Activated effector memory CD4-positive, alpha-beta T cell treated with anti-CD3 and anti-CD28 coated beads, Interleukin-2, amount 50 U/mL, for 16 hours (primary cell): Measurements from ENCODE around the gene FNIP2.

Experiments
- DNase-seq: peaks from one replicate; pipeline ENCODE4 v3.0.0-alpha.2; 2020

FNIP2 gene

GRCh38 chr4:158845311-158846041 lies 76.7 kb downstream of the FNIP2 start:
- DNase-seq = no peak

- no peak for DNase-seq
These were observed 78.7 kb downstream of the FNIP2 start for GRCh38 chr4:158847535-158847934.

GRCh38 chr4:158849681-158850080 lies 80.9 kb downstream of the FNIP2 start:
- DNase-seq = no peak

- no peak for DNase-seq
These were observed 81.5 kb downstream of the FNIP2 start for GRCh38 chr4:158850371-158850770.

- no peak for DNase-seq
These were observed 82.2 kb downstream of the FNIP2 start for GRCh38 chr4:158850800-158851644.

GRCh38 chr4:158854236-158854635 lies 85.4 kb downstream of the FNIP2 start:
- DNase-seq = no peak

GRCh38 chr4:158856852-158857251 lies 88.0 kb downstream of the FNIP2 start:
- no peak for DNase-seq

GRCh38 chr4:158857951-158858350 lies 89.1 kb downstream of the FNIP2 start:
- no peak for DNase-seq

- no peak for DNase-seq
These were observed 89.8 kb downstream of the FNIP2 start for GRCh38 chr4:158858410-158859199.

- DNase-seq = no peak
These were observed 90.8 kb downstream of the FNIP2 start for GRCh38 chr4:158859661-158860060.

GRCh38 chr4:158860856-158861255 lies 92.0 kb downstream of the FNIP2 start:
- no peak for DNase-seq

- DNase-seq = no peak
These were observed 92.5 kb downstream of the FNIP2 start for GRCh38 chr4:158861281-158861680.

GRCh38 chr4:158861766-158862165 lies 92.9 kb downstream of the FNIP2 start:
- DNase-seq = no peak

- DNase-seq = no peak
These were observed 94.5 kb downstream of the FNIP2 start for GRCh38 chr4:158863296-158863695.

- no peak for DNase-seq
These were observed 96.8 kb downstream of the FNIP2 start for GRCh38 chr4:158865520-158866177.

- DNase-seq = no peak
These were observed 100.2 kb downstream of the FNIP2 start for GRCh38 chr4:158869001-158869400.

- no peak for DNase-seq
These were observed 100.9 kb downstream of the FNIP2 start for GRCh38 chr4:158869761-158870160.

- DNase-seq = no peak
These were observed 101.4 kb downstream of the FNIP2 start for GRCh38 chr4:158870282-158870625.

GRCh38 chr4:158870626-158871334 lies 102.0 kb downstream of the FNIP2 start:
- no peak for DNase-seq

GRCh38 chr4:158871335-158871724 lies 102.5 kb downstream of the FNIP2 start:
- no peak for DNase-seq

- no peak for DNase-seq
These were observed 105.1 kb downstream of the FNIP2 start for GRCh38 chr4:158873795-158874401.

GRCh38 chr4:158875026-158875425 lies 106.2 kb downstream of the FNIP2 start:
- no peak for DNase-seq
